ENCODE data around the gene CIP2A.
A peak's percentile ranks its signal among the peaks of the same experiment; 100 is the strongest.
"Not testable (repeated sequence)": the region's sequence is repeated elsewhere in the genome, so short reads cannot be mapped to it uniquely, and the experiment has no call there.

The CIP2A gene

DNA sequence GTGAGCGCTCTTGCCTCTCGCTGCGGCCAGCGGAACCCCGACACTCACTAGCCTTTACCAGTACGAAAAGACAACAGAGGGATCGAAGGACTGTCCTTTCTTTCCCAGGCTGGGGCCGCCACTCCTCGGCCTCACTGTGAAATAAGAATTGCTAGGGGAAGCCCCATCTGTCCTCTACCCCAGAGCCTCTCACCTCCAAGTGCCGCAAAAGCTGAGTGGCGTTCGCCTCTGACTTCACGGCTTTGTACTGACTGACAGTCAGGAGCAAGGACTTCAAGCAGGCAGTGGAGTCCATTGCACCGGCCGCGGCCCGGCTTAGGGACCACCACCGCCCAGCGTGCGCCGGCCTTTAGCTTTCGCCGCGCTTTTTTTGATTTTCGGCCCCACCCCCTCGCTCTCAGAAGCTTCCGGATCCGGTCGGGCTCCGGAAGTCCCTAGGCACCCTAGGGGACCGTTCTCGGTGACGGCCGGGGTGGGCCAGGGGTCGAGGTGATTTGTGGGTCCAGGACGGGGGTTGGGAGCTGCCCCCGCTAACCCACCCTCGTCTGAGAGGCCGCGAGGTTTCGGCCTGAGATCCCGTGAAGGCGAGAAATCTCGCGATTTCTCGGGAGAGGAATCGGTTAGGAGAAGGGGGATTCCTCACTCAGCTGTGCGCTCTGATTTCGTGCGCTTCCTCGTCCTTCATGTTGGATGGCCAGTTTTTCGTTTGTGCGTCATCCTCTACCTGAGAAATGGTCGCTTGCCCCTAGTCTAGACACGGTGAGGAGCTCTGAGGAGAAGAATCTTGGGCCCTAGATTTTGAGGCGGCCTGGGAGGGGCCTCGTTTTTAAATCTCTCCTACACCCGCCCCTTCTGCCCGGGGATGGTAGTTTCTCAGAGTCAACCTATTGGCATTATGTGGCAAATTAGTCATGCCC is at the start of gene CIP2A, which contains the start of gene DZIP3:
Gene CIP2A (minus strand): TSS at position 358 of the 917 bp plus-strand sequence. CDS start 63 bp downstream, at position 295.
Gene DZIP3 (plus strand): TSS at position 642 of the 917 bp plus-strand sequence. CDS start 15,685 bp downstream, outside the sequence.
- Histone ChIP-seq H3K36me3 (ENCODE audit: control insufficient read depth in 1 of 2, insufficient read depth in 2 of 2, low read length in 2 of 2) (peaks cover 0 to 6% of the 10 kb centered on the region in 2 donors), H3K27me3 (ENCODE audit: low read depth, low read length) (no peaks in the 10 kb centered on the region), H3K4me1 (ENCODE audit: control insufficient read depth in 1 of 2, insufficient read depth in 2 of 2, low read length in 2 of 2) (peaks cover 0 to 23% of the 10 kb centered on the region in 2 donors), H3K27ac (ENCODE audit: low read length) (peak within 1 kb of the TSS; percentile 97), H3K9me3 (ENCODE audit: control insufficient read depth in 1 of 2, low read length in 2 of 2) (no peaks in the 10 kb centered on the region), H3K4me3 (ENCODE audit: low read depth in 1 of 2, low read length in 2 of 2) (peak within 1 kb of the TSS; percentile 95 to 99)

DNA sequence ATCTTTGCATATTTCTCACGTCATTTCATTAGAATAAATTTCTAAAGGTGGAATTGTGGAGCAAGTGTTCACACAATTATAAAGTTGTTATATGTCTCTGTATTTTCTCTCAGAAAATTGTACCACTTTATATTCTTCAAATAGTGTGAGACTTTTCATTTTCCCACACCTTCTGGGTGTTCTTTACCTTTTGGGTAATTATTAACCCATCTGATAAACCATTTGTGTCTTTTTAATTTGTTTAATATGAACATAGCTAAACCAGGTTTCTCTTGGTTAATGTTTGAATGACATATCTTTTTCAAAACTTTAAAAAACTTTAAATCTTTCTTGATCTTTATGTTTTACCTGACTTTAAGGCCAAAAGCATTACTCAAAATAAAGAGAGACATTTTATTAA is 40.7 kb upstream of the CIP2A start:
- H3K27ac ChIP-seq (ENCODE audit: low read length), result no peak overlapping the region
- H3K27me3 ChIP-seq (ENCODE audit: low read depth, low read length), result no peaks in the 10 kb centered on the region
- no peaks in the 10 kb centered on the region for H3K4me1 ChIP-seq (ENCODE audit: control insufficient read depth in 1 of 2, insufficient read depth in 2 of 2, low read length in 2 of 2)
- no peaks in the 10 kb centered on the region for H3K9me3 ChIP-seq (ENCODE audit: control insufficient read depth in 1 of 2, low read length in 2 of 2)
- H3K36me3 ChIP-seq (ENCODE audit: control insufficient read depth in 1 of 2, insufficient read depth in 2 of 2, low read length in 2 of 2), result peaks cover 6 to 15% of the 10 kb centered on the region in 2 donors
- H3K4me3 ChIP-seq (ENCODE audit: low read depth in 1 of 2, low read length in 2 of 2), result no peak overlapping the region

DNA sequence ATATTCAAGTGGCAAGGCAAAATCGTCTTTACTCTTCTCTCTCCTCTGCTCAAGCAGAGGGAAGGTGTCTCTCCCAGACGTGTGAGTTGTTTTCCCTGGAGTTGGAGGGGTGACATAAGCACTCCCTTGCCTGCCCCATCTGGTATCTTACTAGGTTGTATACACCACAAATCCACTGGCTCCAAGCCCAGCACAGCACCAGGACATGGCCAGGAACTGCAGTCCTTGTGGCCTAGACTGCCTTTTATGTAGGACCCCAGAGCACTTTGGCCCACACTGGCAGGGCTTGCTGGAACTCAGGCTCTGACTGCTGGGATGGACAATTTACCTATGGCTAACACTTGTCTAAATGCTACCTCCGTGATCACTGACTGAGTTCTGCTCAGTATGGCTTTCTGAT is 34.3 kb upstream of the CIP2A start:
- peaks cover 5 to 31% of the 10 kb centered on the region in 2 donors for H3K36me3 ChIP-seq (ENCODE audit: control insufficient read depth in 1 of 2, insufficient read depth in 2 of 2, low read length in 2 of 2)
- H3K27ac ChIP-seq (ENCODE audit: low read length), result no peak overlapping the region
- no peaks in the 10 kb centered on the region for H3K9me3 ChIP-seq (ENCODE audit: control insufficient read depth in 1 of 2, low read length in 2 of 2)
- no peaks in the 10 kb centered on the region for H3K27me3 ChIP-seq (ENCODE audit: low read depth, low read length)
- H3K4me1 ChIP-seq (ENCODE audit: control insufficient read depth in 1 of 2, insufficient read depth in 2 of 2, low read length in 2 of 2), result no peaks in the 10 kb centered on the region
- no peak overlapping the region for H3K4me3 ChIP-seq (ENCODE audit: low read depth in 1 of 2, low read length in 2 of 2)

DNA sequence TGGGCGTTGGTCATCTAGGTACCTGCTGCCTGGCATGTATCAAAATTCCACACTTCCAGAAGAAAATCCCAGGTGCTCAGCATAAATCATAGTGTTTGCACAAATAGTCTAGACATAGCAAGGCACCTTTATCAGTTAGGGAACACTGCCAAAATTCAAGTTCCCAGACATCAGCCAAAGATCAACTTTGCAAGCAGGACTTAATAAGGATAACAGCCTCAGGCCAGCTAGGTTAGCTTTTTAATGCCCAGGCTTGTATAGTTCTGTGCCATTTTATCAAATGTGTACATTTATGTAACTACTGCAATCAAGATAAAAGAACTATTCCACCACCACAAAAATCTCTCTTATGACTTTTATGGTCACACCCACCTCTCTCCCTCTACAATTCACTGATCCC is 31.0 kb upstream of the CIP2A start:
- no peak overlapping the region for H3K27ac ChIP-seq (ENCODE audit: low read length)
- no peaks in the 10 kb centered on the region for H3K4me1 ChIP-seq (ENCODE audit: control insufficient read depth in 1 of 2, insufficient read depth in 2 of 2, low read length in 2 of 2)
- peaks cover 0 to 25% of the 10 kb centered on the region in 2 donors for H3K36me3 ChIP-seq (ENCODE audit: control insufficient read depth in 1 of 2, insufficient read depth in 2 of 2, low read length in 2 of 2)
- H3K4me3 ChIP-seq (ENCODE audit: low read depth in 1 of 2, low read length in 2 of 2), result no peak overlapping the region
- H3K9me3 ChIP-seq (ENCODE audit: control insufficient read depth in 1 of 2, low read length in 2 of 2), result no peaks in the 10 kb centered on the region
- H3K27me3 ChIP-seq (ENCODE audit: low read depth, low read length), result no peaks in the 10 kb centered on the region

DNA sequence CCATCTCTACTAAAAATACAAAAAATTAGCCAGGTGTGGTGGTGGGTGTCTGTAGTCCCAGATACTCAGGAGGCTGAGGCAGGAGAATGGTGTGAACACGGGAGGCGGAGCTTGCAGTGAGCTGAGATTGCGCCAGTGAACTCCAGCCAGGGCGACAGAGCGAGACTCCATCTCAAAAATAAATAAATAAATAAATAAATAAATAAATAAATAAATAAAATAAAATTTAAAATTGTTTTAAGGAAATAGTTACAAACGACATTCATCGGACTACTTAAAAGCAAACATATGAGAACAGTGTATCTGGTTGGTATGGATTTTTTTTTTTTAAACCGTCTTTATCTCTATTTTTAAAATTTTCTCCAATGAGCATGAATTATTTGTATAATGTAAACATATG is 26.9 kb upstream of the CIP2A start:
- H3K36me3 ChIP-seq (ENCODE audit: control insufficient read depth in 1 of 2, insufficient read depth in 2 of 2, low read length in 2 of 2), result peaks cover 0 to 16% of the 10 kb centered on the region in 2 donors
- not testable (repeated sequence) for H3K4me3 ChIP-seq (ENCODE audit: low read depth in 1 of 2, low read length in 2 of 2)

DNA sequence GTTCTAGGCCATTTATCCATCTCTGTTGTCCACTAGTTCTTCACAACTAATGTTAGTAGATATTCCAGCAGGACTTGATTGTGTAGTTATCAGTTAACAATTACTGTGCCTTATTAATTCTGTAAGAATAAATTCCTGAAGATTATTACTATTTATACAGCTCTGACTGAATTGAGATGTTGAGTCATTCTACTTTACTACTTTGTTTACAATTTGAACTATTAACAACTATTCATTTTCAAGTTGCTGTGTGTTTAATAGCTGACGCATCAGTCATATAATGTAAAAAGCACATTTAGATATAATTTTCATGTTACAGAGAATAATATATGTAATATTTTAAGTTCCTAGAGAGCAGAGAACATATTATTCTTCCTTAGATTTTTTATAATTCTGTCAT is 21.4 kb upstream of the CIP2A start:
- H3K4me3 ChIP-seq (ENCODE audit: low read depth in 1 of 2, low read length in 2 of 2), result no peak overlapping the region
- H3K27ac ChIP-seq (ENCODE audit: low read length), result no peak overlapping the region
- H3K27me3 ChIP-seq (ENCODE audit: low read depth, low read length), result no peaks in the 10 kb centered on the region

More for the DNA sequence above, 26.9 kb upstream of the CIP2A start:
- H3K27ac ChIP-seq (ENCODE audit: low read length); H3K4me1 ChIP-seq (ENCODE audit: control insufficient read depth in 1 of 2, insufficient read depth in 2 of 2, low read length in 2 of 2); H3K9me3 ChIP-seq (ENCODE audit: control insufficient read depth in 1 of 2, low read length in 2 of 2); H3K27me3 ChIP-seq (ENCODE audit: low read depth, low read length): not testable (repeated sequence)

DNA sequence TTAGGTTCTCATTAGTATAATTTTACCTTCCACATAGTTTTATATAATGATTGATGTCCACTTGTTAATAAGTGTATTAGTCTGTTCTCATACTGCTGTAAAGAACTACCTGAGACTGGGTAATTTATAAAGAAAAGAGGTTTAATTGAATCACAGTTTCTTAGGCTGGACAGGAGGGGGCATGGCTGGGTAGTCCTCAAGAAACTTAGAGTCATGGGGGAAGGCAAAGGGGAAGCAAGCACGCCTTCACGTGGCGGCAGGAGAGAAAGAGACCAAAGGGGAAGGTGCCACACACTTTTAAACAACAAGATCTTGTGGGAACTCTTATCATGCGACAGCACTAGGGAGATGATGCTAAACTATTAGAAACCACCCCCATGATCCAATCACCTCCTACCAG is 19.5 kb upstream of the CIP2A start:
- no peak overlapping the region for H3K4me3 ChIP-seq (ENCODE audit: low read depth in 1 of 2, low read length in 2 of 2)
- peaks cover 0 to 8% of the 10 kb centered on the region in 2 donors for H3K36me3 ChIP-seq (ENCODE audit: control insufficient read depth in 1 of 2, insufficient read depth in 2 of 2, low read length in 2 of 2)
- H3K27me3 ChIP-seq (ENCODE audit: low read depth, low read length), result no peaks in the 10 kb centered on the region
- H3K27ac ChIP-seq (ENCODE audit: low read length), result no peak overlapping the region
- H3K9me3 ChIP-seq (ENCODE audit: control insufficient read depth in 1 of 2, low read length in 2 of 2), result no peaks in the 10 kb centered on the region
- no peaks in the 10 kb centered on the region for H3K4me1 ChIP-seq (ENCODE audit: control insufficient read depth in 1 of 2, insufficient read depth in 2 of 2, low read length in 2 of 2)

More for the DNA sequence above, 21.4 kb upstream of the CIP2A start:
- no peaks in the 10 kb centered on the region for H3K9me3 ChIP-seq (ENCODE audit: control insufficient read depth in 1 of 2, low read length in 2 of 2)
- H3K36me3 ChIP-seq (ENCODE audit: control insufficient read depth in 1 of 2, insufficient read depth in 2 of 2, low read length in 2 of 2), result peaks cover 0 to 8% of the 10 kb centered on the region in 2 donors
- H3K4me1 ChIP-seq (ENCODE audit: control insufficient read depth in 1 of 2, insufficient read depth in 2 of 2, low read length in 2 of 2), result no peaks in the 10 kb centered on the region

DNA sequence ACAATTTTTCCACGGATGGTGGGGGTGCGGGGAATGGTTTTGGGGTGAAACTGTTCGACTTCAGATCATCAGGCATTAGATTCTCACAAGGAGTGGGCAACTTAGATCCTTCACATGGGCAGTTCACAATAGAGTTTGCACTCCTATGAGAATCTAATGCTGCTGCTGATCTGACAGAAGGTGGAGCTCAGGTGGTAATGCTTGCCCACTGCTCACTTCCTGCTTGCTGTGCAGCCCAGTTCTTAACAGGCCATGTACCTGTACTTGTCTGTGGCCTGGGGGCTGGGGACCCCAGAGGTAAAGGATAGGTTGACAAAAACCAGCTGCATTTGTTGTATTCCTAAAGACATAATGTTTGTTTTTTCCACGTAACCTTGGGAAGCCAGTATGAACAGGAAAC is 16.3 kb upstream of the CIP2A start:
- Histone ChIP-seq H3K27me3 (ENCODE audit: low read depth, low read length) (no peaks in the 10 kb centered on the region), H3K36me3 (ENCODE audit: control insufficient read depth in 1 of 2, insufficient read depth in 2 of 2, low read length in 2 of 2) (peaks cover 0 to 8% of the 10 kb centered on the region in 2 donors), H3K4me3 (ENCODE audit: low read depth in 1 of 2, low read length in 2 of 2) (no peak overlapping the region), H3K4me1 (ENCODE audit: control insufficient read depth in 1 of 2, insufficient read depth in 2 of 2, low read length in 2 of 2) (no peaks in the 10 kb centered on the region), H3K9me3 (ENCODE audit: control insufficient read depth in 1 of 2, low read length in 2 of 2) (no peaks in the 10 kb centered on the region), H3K27ac (ENCODE audit: low read length) (no peak overlapping the region)

DNA sequence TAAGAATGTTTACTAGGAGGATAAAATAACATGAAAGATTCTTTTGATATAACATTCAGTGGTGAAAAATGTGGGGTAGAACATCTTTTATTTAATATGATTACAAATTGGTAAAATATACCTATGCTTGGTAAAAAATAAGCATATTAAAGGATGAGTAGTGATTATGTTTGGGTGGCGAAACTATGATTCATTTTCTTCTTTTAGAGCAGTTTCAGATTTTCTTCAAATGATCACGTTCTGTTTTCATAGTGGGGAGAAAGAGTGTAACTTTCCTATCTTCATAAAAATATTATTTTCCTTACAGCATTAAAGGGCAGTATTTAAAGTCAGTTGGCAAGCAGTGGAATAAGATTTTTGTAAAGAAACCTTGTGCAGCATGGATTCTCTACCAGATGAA is 15.8 kb upstream of the CIP2A start:
- H3K27me3 ChIP-seq (ENCODE audit: low read depth, low read length), result no peaks in the 10 kb centered on the region

DNA sequence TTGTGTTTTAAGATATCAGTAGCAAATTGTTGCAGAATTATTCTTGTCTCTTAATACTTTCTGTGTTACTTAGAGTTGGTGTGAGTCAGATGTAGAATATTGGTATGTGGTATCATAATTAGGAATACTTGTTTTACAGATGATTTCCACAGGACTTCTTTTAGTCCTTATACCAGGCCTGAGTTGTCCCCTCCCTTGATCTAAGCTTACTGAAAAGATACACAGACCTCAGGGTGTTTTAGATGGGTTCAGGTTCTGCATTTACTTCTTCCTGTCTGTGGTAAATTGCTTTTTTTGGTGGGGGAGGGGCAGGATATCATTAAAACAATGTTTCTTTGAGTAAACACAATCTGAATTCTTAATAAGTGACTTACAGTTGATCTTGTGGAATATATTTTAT is 14.5 kb upstream of the CIP2A start:
- no peaks in the 10 kb centered on the region for H3K36me3 ChIP-seq (ENCODE audit: control insufficient read depth in 1 of 2, insufficient read depth in 2 of 2, low read length in 2 of 2)
- no peak overlapping the region for H3K4me3 ChIP-seq (ENCODE audit: low read depth in 1 of 2, low read length in 2 of 2)
- no peaks in the 10 kb centered on the region for H3K27me3 ChIP-seq (ENCODE audit: low read depth, low read length)
- H3K4me1 ChIP-seq (ENCODE audit: control insufficient read depth in 1 of 2, insufficient read depth in 2 of 2, low read length in 2 of 2), result no peaks in the 10 kb centered on the region
- no peak overlapping the region for H3K27ac ChIP-seq (ENCODE audit: low read length)
- H3K9me3 ChIP-seq (ENCODE audit: control insufficient read depth in 1 of 2, low read length in 2 of 2), result no peaks in the 10 kb centered on the region

More for the DNA sequence above, 15.8 kb upstream of the CIP2A start:
- Histone ChIP-seq H3K4me1 (ENCODE audit: control insufficient read depth in 1 of 2, insufficient read depth in 2 of 2, low read length in 2 of 2) (no peaks in the 10 kb centered on the region), H3K4me3 (ENCODE audit: low read depth in 1 of 2, low read length in 2 of 2) (no peak overlapping the region), H3K36me3 (ENCODE audit: control insufficient read depth in 1 of 2, insufficient read depth in 2 of 2, low read length in 2 of 2) (peaks cover 0 to 4% of the 10 kb centered on the region in 2 donors), H3K9me3 (ENCODE audit: control insufficient read depth in 1 of 2, low read length in 2 of 2) (no peaks in the 10 kb centered on the region), H3K27ac (ENCODE audit: low read length) (no peak overlapping the region)

DNA sequence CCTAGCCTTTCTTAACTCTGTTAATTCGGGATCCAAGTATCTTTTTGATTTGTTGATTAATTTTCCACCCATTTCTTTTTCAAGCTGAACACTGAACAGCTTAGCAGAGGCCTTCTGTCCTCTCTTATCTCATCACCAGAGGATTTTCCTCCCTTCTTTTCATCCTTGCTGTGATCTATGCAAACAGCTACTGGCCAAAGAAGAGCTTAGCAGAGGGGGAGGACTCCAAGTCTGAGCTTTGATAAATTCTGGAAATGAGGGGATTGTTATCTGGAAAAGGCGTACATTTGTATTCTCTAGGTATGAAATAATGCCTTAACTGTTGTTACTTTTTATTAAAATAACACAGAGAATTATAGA is 13.7 kb upstream of the CIP2A start:
- no peak overlapping the region for H3K27ac ChIP-seq (ENCODE audit: low read length)
- H3K4me1 ChIP-seq (ENCODE audit: control insufficient read depth in 1 of 2, insufficient read depth in 2 of 2, low read length in 2 of 2), result no peaks in the 10 kb centered on the region
- H3K4me3 ChIP-seq (ENCODE audit: low read depth in 1 of 2, low read length in 2 of 2), result no peak overlapping the region
- no peaks in the 10 kb centered on the region for H3K36me3 ChIP-seq (ENCODE audit: control insufficient read depth in 1 of 2, insufficient read depth in 2 of 2, low read length in 2 of 2)
- H3K27me3 ChIP-seq (ENCODE audit: low read depth, low read length), result no peaks in the 10 kb centered on the region
- no peaks in the 10 kb centered on the region for H3K9me3 ChIP-seq (ENCODE audit: control insufficient read depth in 1 of 2, low read length in 2 of 2)

Data from muscle layer of duodenum (tissue), 2 donors.